HG03135 (cell line): Measurements from ENCODE around the gene CCDC121.

ENCODE experiments used
- ATAC-seq: cut with Tn5 transposase; IDR thresholded peaks from one replicate; pipeline ENCODE4 v1.9.1; 2021; ENCODE audit warnings: mild to moderate bottlenecking, moderate library complexity; ENCODE audit not compliant: unreplicated experiment

CCDC121 gene

GRCh38 chr2:27628767-27629709 is at the start of gene CCDC121, which contains the start of gene GPN1:
Gene CCDC121, minus strand, starts transcription at chr2:27629012. Its CDS starts 1,213 bp downstream, at chr2:27627799.
Gene GPN1, plus strand, starts transcription at chr2:27629050. Its CDS starts 9 bp downstream, at chr2:27629059.
- peak; percentile 98 for ATAC-seq

- no peak for ATAC-seq
Observed at GRCh38 chr2:27672723-27673486, 44.1 kb upstream of the CCDC121 start.

- ATAC-seq, result no peak
Observed at GRCh38 chr2:27671235-27671634, 42.4 kb upstream of the CCDC121 start.

GRCh38 chr2:27667446-27667845 is 38.6 kb upstream of the CCDC121 start:
- ATAC-seq, result no peak

DNA sequence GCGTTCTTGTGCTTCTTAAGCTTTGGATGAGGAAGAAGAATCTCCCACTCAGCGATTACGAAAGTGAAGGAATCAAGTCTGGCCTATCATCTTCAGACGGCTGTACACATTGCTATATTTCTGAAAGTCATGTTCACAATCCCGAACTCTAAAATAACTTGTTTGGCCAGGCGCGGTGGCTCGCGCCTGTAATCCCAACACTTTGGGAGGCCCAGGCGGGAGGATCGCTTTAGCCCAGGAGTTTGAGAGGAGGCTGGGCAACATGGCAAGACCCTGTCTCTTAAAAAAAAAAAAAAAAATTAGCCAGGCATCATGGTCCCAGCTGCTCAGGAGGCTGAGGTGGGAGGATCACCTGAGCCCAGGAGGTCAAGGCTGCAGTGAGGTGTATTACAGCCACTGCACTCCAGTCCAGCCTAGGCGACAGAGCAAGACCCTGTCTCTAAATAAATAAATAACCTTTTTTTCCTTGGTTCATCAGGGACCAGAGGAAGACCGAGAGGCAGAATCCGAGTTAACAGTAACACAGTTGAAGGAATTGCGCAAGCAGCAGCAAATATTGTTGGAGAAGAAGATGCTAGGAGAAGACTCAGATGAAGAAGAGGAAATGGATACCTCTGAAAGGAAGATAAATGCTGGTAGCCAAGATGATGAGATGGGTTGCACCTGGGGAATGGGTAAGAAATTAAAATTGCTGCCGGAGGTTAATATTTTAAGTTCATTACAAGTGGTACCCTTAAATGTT is 36.0 kb upstream of the CCDC121 start:
- ATAC-seq, result no peak

- ATAC-seq, result peak; percentile 12
Observed at GRCh38 chr2:27664154-27664574, 35.4 kb upstream of the CCDC121 start.

- peak; percentile 72 for ATAC-seq
Observed at GRCh38 chr2:27663285-27664153, 34.7 kb upstream of the CCDC121 start, which contains the start of the genes SLC4A1AP and SUPT7L. Gene SLC4A1AP, plus strand, starts transcription at chr2:27663889. Its CDS starts 26 bp downstream, at chr2:27663915. Gene SUPT7L, minus strand, starts transcription at chr2:27663614. Its CDS starts 1,422 bp downstream, at chr2:27662192.

DNA sequence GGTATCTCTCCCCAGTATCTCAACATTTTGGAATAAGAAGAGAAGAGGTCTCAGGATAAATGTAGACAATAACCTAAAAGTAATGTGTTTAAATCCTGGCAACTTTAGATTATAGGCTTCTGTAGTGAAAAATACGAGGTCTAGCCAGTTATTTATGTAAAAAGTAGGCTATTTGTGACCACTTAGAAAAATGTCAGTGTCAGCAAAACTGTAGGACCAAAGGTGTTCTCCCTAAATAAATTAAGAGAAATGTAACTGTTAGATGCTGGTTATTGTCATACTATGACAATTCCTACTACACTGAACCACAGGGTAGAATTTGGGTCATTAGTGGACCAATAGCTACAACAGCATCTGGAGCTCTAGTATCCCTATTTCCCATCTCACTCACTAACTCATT is 32.6 kb upstream of the CCDC121 start:
- no peak for ATAC-seq

- ATAC-seq, result no peak
Observed at GRCh38 chr2:27655155-27655951, 26.5 kb upstream of the CCDC121 start.

DNA sequence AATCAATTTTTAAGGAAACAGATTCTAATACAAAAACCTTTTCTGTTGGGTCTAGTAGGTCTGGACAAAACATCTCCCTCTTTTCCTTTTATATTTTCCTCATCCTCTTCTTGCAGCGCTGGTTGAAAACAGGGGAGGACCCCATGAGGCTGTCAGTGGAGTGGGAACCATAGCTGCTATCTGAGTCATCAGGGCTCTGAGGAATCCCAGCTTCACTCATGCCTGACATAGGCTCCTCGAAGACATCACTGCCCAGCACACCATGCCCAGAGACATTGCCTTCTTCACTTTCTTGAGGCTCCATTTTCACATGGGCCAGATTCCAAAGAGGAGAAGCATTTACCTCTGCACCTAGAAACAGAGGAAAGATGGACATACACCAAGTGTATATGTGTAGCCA is 24.6 kb upstream of the CCDC121 start:
- no peak for ATAC-seq

GRCh38 chr2:27652790-27653189 is 24.0 kb upstream of the CCDC121 start:
- no peak for ATAC-seq

DNA sequence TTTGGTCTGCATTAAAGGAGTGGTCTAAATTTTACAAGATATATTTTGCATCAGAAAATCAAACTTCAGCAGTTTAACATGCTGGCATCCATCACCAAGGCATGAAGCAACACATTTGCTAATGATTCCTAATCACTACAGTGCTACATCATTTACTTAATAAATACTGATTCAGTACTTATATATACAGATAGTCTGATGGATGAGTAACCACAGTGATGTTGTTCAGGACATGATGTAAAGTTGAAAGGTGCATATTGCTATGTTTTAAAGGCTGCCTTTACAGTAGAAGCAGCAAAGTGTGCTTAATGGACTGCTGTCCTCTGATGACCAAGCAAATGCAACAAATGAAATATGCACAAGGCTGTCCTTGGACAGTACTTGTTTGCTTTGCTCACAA is 23.5 kb upstream of the CCDC121 start:
- ATAC-seq, result no peak

DNA sequence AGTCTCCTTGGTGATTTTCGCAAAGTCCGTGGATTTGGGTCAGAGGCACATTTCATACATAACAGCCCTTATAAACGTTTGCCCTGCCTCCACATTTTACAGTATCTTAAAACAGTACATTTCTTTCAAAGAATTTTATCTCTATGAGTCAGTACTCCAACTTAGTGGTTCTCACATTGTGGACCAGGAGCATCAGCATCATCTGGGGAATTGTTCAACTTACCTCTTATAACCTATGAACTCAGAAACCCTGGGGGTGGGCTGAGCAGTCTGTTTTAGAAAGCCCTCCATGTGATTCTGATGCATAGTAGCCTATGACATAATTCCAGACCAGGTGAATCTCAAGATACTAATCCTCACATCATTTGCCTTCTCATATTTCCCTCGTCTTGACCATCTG is 22.2 kb upstream of the CCDC121 start:
- ATAC-seq, result no peak

- ATAC-seq, result no peak
Observed at GRCh38 chr2:27647737-27648136, 18.9 kb upstream of the CCDC121 start.

DNA sequence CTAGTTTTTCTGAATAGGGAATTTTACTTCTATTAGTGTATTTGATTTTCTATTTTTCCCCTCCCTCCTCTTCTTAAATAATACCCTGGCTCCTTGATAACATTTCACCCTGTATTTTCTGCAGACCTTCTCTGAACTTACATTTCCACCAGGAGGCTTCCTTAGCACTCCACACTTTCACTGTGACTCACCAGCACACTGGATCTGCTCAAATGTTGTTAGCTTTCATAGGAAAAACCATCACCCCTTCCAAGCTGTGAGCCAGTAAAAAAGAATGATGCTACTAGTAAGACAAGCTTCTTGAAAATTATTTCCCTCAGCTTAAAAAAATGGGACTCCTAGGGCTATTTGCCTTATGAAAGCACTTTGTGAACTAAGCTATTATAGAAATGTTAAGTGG is 18.5 kb upstream of the CCDC121 start:
- ATAC-seq, result no peak

GRCh38 chr2:27645197-27645596 is 16.4 kb upstream of the CCDC121 start:
- no peak for ATAC-seq

- no peak for ATAC-seq
Observed at GRCh38 chr2:27640722-27641245, 12.0 kb upstream of the CCDC121 start.

DNA sequence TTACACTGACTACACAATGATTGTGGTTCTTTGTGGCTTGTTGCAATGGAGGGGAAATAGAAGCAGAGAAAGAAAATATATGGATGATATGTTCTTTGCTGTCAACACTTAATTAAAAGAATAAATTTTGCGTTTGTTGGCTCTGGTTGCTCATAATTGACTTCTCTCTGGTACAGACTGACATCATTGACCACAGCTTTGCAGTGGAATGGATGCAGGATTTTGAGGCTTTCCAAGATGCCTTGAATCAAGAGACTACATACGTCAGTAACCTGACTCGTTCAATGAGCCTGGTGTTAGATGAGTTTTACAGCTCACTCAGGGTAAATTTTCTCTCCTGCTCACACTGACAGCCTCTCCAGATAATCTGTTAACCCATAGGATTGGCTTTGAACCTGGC is 9.9 kb upstream of the CCDC121 start:
- no peak for ATAC-seq
